ENCODE measurements around the gene B3GNT7. TPM values are rescaled to one million over a fixed set of nuclear protein-coding genes. Genes with fewer than 3 reads are reported as not detected.

B3GNT7 gene
- total RNA-seq, 1 experiment from 2014 or later = 83.3 TPM

GRCh38 chr2:231388725-231389346 is 6.7 kb upstream of the B3GNT7 start:
- Histone ChIP-seq H3K27ac (ENCODE audit: low read length) (peak overlapping the region; percentile 88), H3K4me3 (ENCODE audit: low read depth in 2 of 2, low read length in 2 of 2) (no peak overlapping the region), H3K4me1 (ENCODE audit: control insufficient read depth, insufficient read depth, low read length) (peaks cover 58% of the 10 kb centered on the region), H3K36me3 (ENCODE audit: control insufficient read depth, insufficient read depth, low read length) (no peaks in the 10 kb centered on the region), H3K27me3 (ENCODE audit: control insufficient read depth, insufficient read depth, low read length) (no peaks in the 10 kb centered on the region), H3K9me3 (ENCODE audit: control insufficient read depth, insufficient read depth, low read depth, low read length) (peaks cover 7% of the 10 kb centered on the region; the same call in 1 of the 2 replicates)
- intact Hi-C loops (cut with micrococcal nuclease; ENCODE audit: unreplicated experiment) (no loop called here), in situ Hi-C loops (cut with HindIII; ENCODE audit: low pct_unique_long_range_greater_than_20kb, low sequenced_read_pairs) (no loop called here)
- no peak for TF ChIP-seq CTCF (IDR thresholded peaks at IDR 0.05)
- no peak for TF ChIP-seq TCF7L2 (IDR thresholded peaks at IDR 0.05; ENCODE audit: low read depth, low read length)
- TF ChIP-seq POLR2AphosphoS5 (IDR thresholded peaks at IDR 0.05; ENCODE audit: low read depth, low read length) = no peak; the same call in 1 of the 2 replicates
- no peak for TF ChIP-seq REST (IDR thresholded peaks at IDR 0.05; ENCODE audit: insufficient read depth in 1 of 2, low read depth in 2 of 2, low read length in 1 of 2)
- TF ChIP-seq SIN3A (IDR thresholded peaks at IDR 0.05; ENCODE audit: borderline replicate concordance, insufficient read depth, low read depth, low read length) = no peak
- no peak for DNase-seq (ENCODE audit: low read depth, low spot score)
- ATAC-seq = peak; percentile 6; the same call in 1 of the 2 replicates
- CTCF ChIA-PET = no interaction called here
- BruUV-seq (replicated peaks) = no TSS peak
- POLR2A ChIA-PET = no interaction called here

GRCh38 chr2:231390667-231391066 is 4.8 kb upstream of the B3GNT7 start:
- DNase-seq (ENCODE audit: low read depth, low spot score) (no peak), ATAC-seq (no peak)
- in situ Hi-C loops (cut with HindIII; ENCODE audit: low pct_unique_long_range_greater_than_20kb, low sequenced_read_pairs) = no loop called here
- H3K4me1 ChIP-seq (ENCODE audit: control insufficient read depth, insufficient read depth, low read length) = peaks cover 71% of the 10 kb centered on the region
- H3K4me3 ChIP-seq (ENCODE audit: low read depth in 2 of 2, low read length in 2 of 2) = no peak overlapping the region
- ChIA-PET POLR2A (no interaction called here), CTCF (no interaction called here)
- H3K36me3 ChIP-seq (ENCODE audit: control insufficient read depth, insufficient read depth, low read length) = no peaks in the 10 kb centered on the region
- no peak for TF ChIP-seq TCF7L2 (IDR thresholded peaks at IDR 0.05; ENCODE audit: low read depth, low read length)
- TF ChIP-seq CTCF (IDR thresholded peaks at IDR 0.05) = no peak
- no peak for TF ChIP-seq POLR2AphosphoS5 (IDR thresholded peaks at IDR 0.05; ENCODE audit: low read depth, low read length)
- TF ChIP-seq REST (IDR thresholded peaks at IDR 0.05; ENCODE audit: insufficient read depth in 1 of 2, low read depth in 2 of 2, low read length in 1 of 2) = no peak
- no peak for TF ChIP-seq SIN3A (IDR thresholded peaks at IDR 0.05; ENCODE audit: borderline replicate concordance, insufficient read depth, low read depth, low read length)
- intact Hi-C loops (cut with micrococcal nuclease; ENCODE audit: unreplicated experiment) = no loop called here
- peak overlapping the region; percentile 88 for H3K27ac ChIP-seq (ENCODE audit: low read length)
- no TSS peak for BruUV-seq (replicated peaks)
- H3K9me3 ChIP-seq (ENCODE audit: control insufficient read depth, insufficient read depth, low read depth, low read length) = peaks cover 4% of the 10 kb centered on the region; the same call in 1 of the 2 replicates
- no peaks in the 10 kb centered on the region for H3K27me3 ChIP-seq (ENCODE audit: control insufficient read depth, insufficient read depth, low read length)

All from Panc1 (cell line).